Vagina (tissue), 2 donors: ENCODE measurements around the gene NXPE3. TPM values are rescaled to one million over a fixed set of nuclear protein-coding genes. Genes with fewer than 3 reads are reported as not detected.
A peak's percentile ranks its signal among the peaks of the same experiment; 100 is the strongest.

ENCODE experiments used
- DNase-seq, 2 donors: peaks; one replicate each; pipeline ENCODE4 v3.0.0-alpha.2; 2017; ENCODE audit errors: extremely low spot score in 2 of 2
- H3K27ac ChIP-seq: fragments of 200-600 bp; sonication (generic); one replicate; pipeline ENCODE4 v1.5.1; 2019
- H3K27me3 ChIP-seq: fragments of 200-600 bp; sonication (generic); one replicate; pipeline ENCODE4 v1.5.1; 2019
- H3K36me3 ChIP-seq, 2 donors: fragments of 200-600 bp; sonication (generic); one replicate each; pipeline ENCODE4 v1.5.1; 2017 to 2019
- H3K4me1 ChIP-seq: fragments of 200-600 bp; sonication (generic); one replicate; pipeline ENCODE4 v1.5.1; 2019
- H3K4me3 ChIP-seq, 2 donors: fragments of 200-600 bp; sonication (generic); 1 replicate in 1 of 2; 2 replicates in 1 of 2; pipeline ENCODE4 v1.5.1; 2016 to 2019
- H3K9me3 ChIP-seq: fragments of 200-600 bp; sonication (generic); one replicate; pipeline ENCODE4 v1.5.1; 2019
- CTCF ChIP-seq, 3 experiments: fragments of 450-650 bp in 2 of 3; fragments of 200-600 bp in 1 of 3; sonication (generic) in 1 of 3; IDR thresholded peaks; one replicate each; pipeline ENCODE4 v1.5.1; 2017 to 2019; ENCODE audit warnings: antibody characterized with exemption in 3 of 3, mild to moderate bottlenecking in 2 of 3, moderate library complexity in 2 of 3
- POLR2A ChIP-seq, 2 donors: fragments of 450-650 bp; IDR thresholded peaks; one replicate each; pipeline ENCODE4 v1.6.1; 2017; ENCODE audit warnings: antibody characterized with exemption in 2 of 2, mild to moderate bottlenecking in 2 of 2, moderate library complexity in 2 of 2
- POLR2AphosphoS5 ChIP-seq, 2 donors: sonication (generic); formaldehyde crosslinking; IDR thresholded peaks; one replicate each; pipeline ENCODE4 v1.9.0; 2017; ENCODE audit warnings: antibody characterized with exemption in 2 of 2, mild to moderate bottlenecking in 2 of 2, low read depth in 1 of 2; ENCODE audit not compliant: insufficient read depth in 1 of 2
- intact Hi-C: fragments of 100-400 bp; cut with DNase I; formaldehyde crosslinking; loops from one replicate; pipeline ENCODE4 v1.15.1; 2023
- total RNA-seq: library from RNA; depleted of rRNA; stranded (reverse); fragments of >200 nt; gene quantifications from one replicate; pipeline ENCODE4 v1.2.3, GENCODE V29; 2016

The NXPE3 gene
- total RNA-seq, 1 donor from 2014 or later: 13.3 TPM

DNA sequence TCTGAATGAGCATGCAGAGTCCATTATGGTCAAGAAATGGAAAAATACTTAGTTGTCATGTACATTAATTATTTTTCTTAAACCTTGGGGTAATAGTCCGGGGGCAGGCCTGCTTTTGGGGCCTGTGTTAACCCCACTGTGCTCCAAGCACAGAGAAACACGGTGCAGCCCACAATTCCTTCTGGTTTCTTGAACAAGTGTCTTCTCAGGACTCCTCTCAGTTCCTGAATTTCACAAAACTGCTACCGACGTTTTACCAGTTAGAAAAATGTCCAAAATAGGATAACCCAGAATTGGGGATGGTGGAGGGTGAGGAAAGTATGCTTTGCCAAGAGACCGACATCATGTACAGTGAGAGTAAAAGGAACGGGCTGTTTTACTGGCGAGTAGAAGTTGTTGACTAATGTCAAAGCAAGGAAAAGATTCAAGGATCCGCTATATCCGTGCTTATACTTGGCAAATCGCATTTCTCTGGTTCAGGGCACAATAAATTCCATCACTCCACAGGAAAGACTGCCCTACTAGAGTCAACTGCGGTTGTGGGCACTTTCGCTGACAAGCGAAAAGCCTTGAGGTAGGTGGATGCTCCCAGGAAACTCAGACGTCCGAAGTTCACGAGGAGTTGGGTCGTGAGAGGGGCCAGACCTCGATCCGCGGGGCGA, 495 bp upstream of the NXPE3 start:
- no peak for DNase-seq
- TF ChIP-seq POLR2A (IDR thresholded peaks at IDR 0.05): no peak
- no peak for TF ChIP-seq POLR2AphosphoS5 (IDR thresholded peaks at IDR 0.05; ENCODE audit: insufficient read depth in 1 of 2, low read depth in 1 of 2)
- no peak for TF ChIP-seq CTCF (IDR thresholded peaks at IDR 0.05)
- intact Hi-C loops: loop anchor here (2.0 kb wide), 1 partner anchor 102 kb away; the partner anchor contains the start of gene ZBTB11

GRCh38 chr3:101779822-101780381, 891 bp downstream of the NXPE3 start:
- Histone ChIP-seq H3K4me1 (peaks cover 30% of the 10 kb centered on the region), H3K27ac (peak overlapping the region; percentile 80)

More for the DNA sequence above, 495 bp upstream of the NXPE3 start:
- no peaks in the 10 kb centered on the region for H3K27me3 ChIP-seq
- peaks cover 0 to 13% of the 10 kb centered on the region in 2 donors for H3K36me3 ChIP-seq
- H3K9me3 ChIP-seq: no peaks in the 10 kb centered on the region
- peak overlapping the region; percentile 72 to 82 for H3K4me3 ChIP-seq
- H3K4me1 ChIP-seq: peaks cover 24% of the 10 kb centered on the region
- peak overlapping the region; percentile 80 for H3K27ac ChIP-seq

DNA sequence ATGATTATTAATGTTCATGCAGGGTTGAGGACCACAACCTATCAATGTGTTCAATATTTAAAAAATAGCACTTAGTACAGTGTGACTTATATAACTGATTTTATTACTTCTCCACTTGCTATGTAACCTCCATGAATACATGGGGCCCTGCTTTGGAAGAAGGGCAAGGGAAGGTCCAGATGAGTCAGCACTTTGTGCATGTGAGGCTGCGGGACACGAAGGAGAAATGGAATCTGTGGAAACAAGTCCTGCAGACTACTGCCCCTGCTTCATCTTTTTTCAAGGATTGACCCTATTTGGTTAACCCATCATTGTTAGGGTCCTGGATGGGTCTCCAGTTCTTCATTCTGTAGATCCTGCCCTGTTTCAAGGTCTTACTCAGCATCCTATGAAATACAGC, 1.6 kb downstream of the NXPE3 start:
- H3K9me3 ChIP-seq: no peaks in the 10 kb centered on the region
- H3K4me3 ChIP-seq: peak overlapping the region; percentile 72 to 82
- peaks cover 30% of the 10 kb centered on the region for H3K4me1 ChIP-seq
- H3K27me3 ChIP-seq: no peaks in the 10 kb centered on the region
- no peak for DNase-seq
- peak overlapping the region; percentile 80 for H3K27ac ChIP-seq
- peaks cover 0 to 23% of the 10 kb centered on the region in 2 donors for H3K36me3 ChIP-seq
- intact Hi-C loops: no loop called here
- no peak for TF ChIP-seq POLR2AphosphoS5 (IDR thresholded peaks at IDR 0.05; ENCODE audit: insufficient read depth in 1 of 2, low read depth in 1 of 2)
- TF ChIP-seq CTCF (IDR thresholded peaks at IDR 0.05): no peak
- no peak for TF ChIP-seq POLR2A (IDR thresholded peaks at IDR 0.05)

More at GRCh38 chr3:101779822-101780381, 891 bp downstream of the NXPE3 start:
- no peaks in the 10 kb centered on the region for H3K27me3 ChIP-seq
- H3K36me3 ChIP-seq: peaks cover 0 to 23% of the 10 kb centered on the region in 2 donors
- no peak for TF ChIP-seq CTCF (IDR thresholded peaks at IDR 0.05)
- TF ChIP-seq POLR2A (IDR thresholded peaks at IDR 0.05): no peak
- no peak for TF ChIP-seq POLR2AphosphoS5 (IDR thresholded peaks at IDR 0.05; ENCODE audit: insufficient read depth in 1 of 2, low read depth in 1 of 2)
- peak overlapping the region; percentile 72 to 82 for H3K4me3 ChIP-seq
- DNase-seq: no peak
- H3K9me3 ChIP-seq: no peaks in the 10 kb centered on the region
- intact Hi-C loops: loop anchor here (2.0 kb wide), 1 partner anchor 103 kb away; the partner anchor contains the start of gene ZBTB11

- Histone ChIP-seq H3K4me1 (peaks cover 30% of the 10 kb centered on the region), H3K27ac (peak overlapping the region; percentile 15), H3K36me3 (peaks cover 0 to 23% of the 10 kb centered on the region in 2 donors), H3K4me3 (peak overlapping the region in 1 of 2 donors; percentile 72), H3K9me3 (no peaks in the 10 kb centered on the region), H3K27me3 (no peaks in the 10 kb centered on the region)
- no peak for DNase-seq
- intact Hi-C loops: no loop called here
- TF ChIP-seq CTCF (IDR thresholded peaks at IDR 0.05) (no peak), POLR2AphosphoS5 (IDR thresholded peaks at IDR 0.05; ENCODE audit: insufficient read depth in 1 of 2, low read depth in 1 of 2) (no peak)
Measured at GRCh38 chr3:101781166-101781565, 2.2 kb downstream of the NXPE3 start.
